Measurements from ENCODE around the gene NUCKS1. TPM values are rescaled to one million over a fixed set of nuclear protein-coding genes. Genes with fewer than 3 reads are reported as not detected.

Gene NUCKS1
- total RNA-seq, 5 donors from 2014 or later (not counting 1 experiment from before 2014, with no cell fraction given), result 84.0 to 101 (median 94.6) TPM

GRCh38 chr1:205716371-205717132, 33.4 kb downstream of the NUCKS1 start:
- Mint-ChIP-seq H3K4me3 (no peak overlapping the region), H3K4me1 (peaks cover 0 to 3% (median 3%) of the 10 kb centered on the region in 3 donors), H3K27me3 (no peaks in the 10 kb centered on the region), H3K27ac (no peak overlapping the region), H3K36me3 (peaks cover 45% of the 10 kb centered on the region), H3K9me3 (peaks cover 0 to 3% (median 0%) of the 10 kb centered on the region in 3 donors)
- peaks cover 3 to 61% of the 10 kb centered on the region in 2 donors for H3K36me3 ChIP-seq (ENCODE audit: control insufficient read depth in 2 of 2, extremely low read depth in 1 of 2, insufficient read depth in 1 of 2, low read length in 1 of 2)
- WGBS (ENCODE audit: insufficient coverage), result no CpG with 5 or more reads among the region's 7 CpGs
- H3K27ac ChIP-seq (ENCODE audit: low read length), result no peak overlapping the region
- no peaks in the 10 kb centered on the region for H3K4me1 ChIP-seq (ENCODE audit: control insufficient read depth in 1 of 2, extremely low read depth in 1 of 2, insufficient read depth in 2 of 2, low read length in 2 of 2)
- CTCF ChIA-PET, result no interaction called here
- ATAC-seq (replicated peaks in 1 of 4), result no peak
- no peak for DNase-seq
- H3K4me3 ChIP-seq (ENCODE audit: control insufficient read depth in 1 of 2, extremely low read depth in 1 of 2, low read length in 1 of 2), result no peak overlapping the region
- no peaks in the 10 kb centered on the region for H3K27me3 ChIP-seq (replicated peaks in 1 of 2; ENCODE audit: control insufficient read depth in 2 of 2, extremely low read depth in 1 of 2, insufficient read depth in 2 of 2, low read length in 1 of 2)
- POLR2A ChIA-PET, result no interaction called here
- H3K9me3 ChIP-seq, result no peaks in the 10 kb centered on the region

GRCh38 chr1:205715628-205716027, 34.4 kb downstream of the NUCKS1 start:
- Mint-ChIP-seq H3K27ac (peak overlapping the region in 1 of 2 donors; percentile 48), H3K27me3 (no peaks in the 10 kb centered on the region), H3K36me3 (peaks cover 40% of the 10 kb centered on the region), H3K9me3 (peaks cover 0 to under 1% (median 0%) of the 10 kb centered on the region in 3 donors), H3K4me1 (peaks cover 2 to 11% (median 11%) of the 10 kb centered on the region in 3 donors), H3K4me3 (no peak overlapping the region)
- CTCF ChIA-PET, result interaction anchor here in 1 of 2 donors (1.3 to 2.6 kb wide), 2 partner anchors 10 to 59 kb away, joined by 4 to 7 read pairs; no protein-coding TSS in a partner anchor
- DNase-seq (no peak), ATAC-seq (replicated peaks in 1 of 4) (no peak)
- WGBS (ENCODE audit: insufficient coverage), result 100% methylated on average over 1 of the region's 5 CpGs
- H3K27me3 ChIP-seq (replicated peaks in 1 of 2; ENCODE audit: control insufficient read depth in 2 of 2, extremely low read depth in 1 of 2, insufficient read depth in 2 of 2, low read length in 1 of 2), result no peaks in the 10 kb centered on the region
- no peaks in the 10 kb centered on the region for H3K4me1 ChIP-seq (ENCODE audit: control insufficient read depth in 1 of 2, extremely low read depth in 1 of 2, insufficient read depth in 2 of 2, low read length in 2 of 2)
- H3K27ac ChIP-seq (ENCODE audit: low read length), result no peak overlapping the region
- peaks cover 3 to 55% of the 10 kb centered on the region in 2 donors for H3K36me3 ChIP-seq (ENCODE audit: control insufficient read depth in 2 of 2, extremely low read depth in 1 of 2, insufficient read depth in 1 of 2, low read length in 1 of 2)
- no peaks in the 10 kb centered on the region for H3K9me3 ChIP-seq
- POLR2A ChIA-PET, result no interaction called here
- H3K4me3 ChIP-seq (ENCODE audit: control insufficient read depth in 1 of 2, extremely low read depth in 1 of 2, low read length in 1 of 2), result no peak overlapping the region

GRCh38 chr1:205714906-205715246, 35.1 kb downstream of the NUCKS1 start:
- ATAC-seq (replicated peaks in 1 of 4), result no peak
- H3K9me3 ChIP-seq, result no peaks in the 10 kb centered on the region
- Mint-ChIP-seq H3K27ac (no peak overlapping the region), H3K9me3 (no peaks in the 10 kb centered on the region), H3K36me3 (peaks cover 34% of the 10 kb centered on the region), H3K4me3 (no peak overlapping the region), H3K4me1 (peaks cover 5 to 14% (median 11%) of the 10 kb centered on the region in 3 donors), H3K27me3 (no peaks in the 10 kb centered on the region)
- POLR2A ChIA-PET, result no interaction called here
- peaks cover 3 to 51% of the 10 kb centered on the region in 2 donors for H3K36me3 ChIP-seq (ENCODE audit: control insufficient read depth in 2 of 2, extremely low read depth in 1 of 2, insufficient read depth in 1 of 2, low read length in 1 of 2)
- no peaks in the 10 kb centered on the region for H3K4me1 ChIP-seq (ENCODE audit: control insufficient read depth in 1 of 2, extremely low read depth in 1 of 2, insufficient read depth in 2 of 2, low read length in 2 of 2)
- DNase-seq, result no peak
- 90% methylated on average over 3 of the region's 4 CpGs for WGBS (ENCODE audit: insufficient coverage)
- CTCF ChIA-PET, result interaction anchor here (0.6 to 6.5 kb wide), 6 partner anchors 10 to 123 kb away, joined by 4 to 83 read pairs (median 6); no protein-coding TSS in a partner anchor
- no peaks in the 10 kb centered on the region for H3K27me3 ChIP-seq (replicated peaks in 1 of 2; ENCODE audit: control insufficient read depth in 2 of 2, extremely low read depth in 1 of 2, insufficient read depth in 2 of 2, low read length in 1 of 2)
- H3K27ac ChIP-seq (ENCODE audit: low read length), result no peak overlapping the region
- H3K4me3 ChIP-seq (ENCODE audit: control insufficient read depth in 1 of 2, extremely low read depth in 1 of 2, low read length in 1 of 2), result no peak overlapping the region

- no peaks in the 10 kb centered on the region for H3K27me3 Mint-ChIP-seq
- ChIA-PET POLR2A (interaction anchor here in 1 of 2 donors (0.8 kb wide), 1 partner anchor 35 kb away, joined by 3 read pairs; no protein-coding TSS in a partner anchor), CTCF (interaction anchor here (0.6 to 6.5 kb wide), 6 partner anchors 11 to 123 kb away, joined by 4 to 83 read pairs (median 6); no protein-coding TSS in a partner anchor)
- H3K27ac Mint-ChIP-seq, result peak overlapping the region in 1 of 2 donors; percentile 53
- no peak for DNase-seq
- peaks cover 29% of the 10 kb centered on the region for H3K36me3 Mint-ChIP-seq
- no peaks in the 10 kb centered on the region for H3K4me1 ChIP-seq (ENCODE audit: control insufficient read depth in 1 of 2, extremely low read depth in 1 of 2, insufficient read depth in 2 of 2, low read length in 2 of 2)
- H3K4me3 Mint-ChIP-seq, result no peak overlapping the region
- no peak for ATAC-seq (replicated peaks in 1 of 4)
- no peaks in the 10 kb centered on the region for H3K9me3 Mint-ChIP-seq
- H3K36me3 ChIP-seq (ENCODE audit: control insufficient read depth in 2 of 2, extremely low read depth in 1 of 2, insufficient read depth in 1 of 2, low read length in 1 of 2), result peaks cover under 1 to 45% of the 10 kb centered on the region in 2 donors
- no peaks in the 10 kb centered on the region for H3K9me3 ChIP-seq
- H3K4me3 ChIP-seq (ENCODE audit: control insufficient read depth in 1 of 2, extremely low read depth in 1 of 2, low read length in 1 of 2), result no peak overlapping the region
- peaks cover 5 to 14% (median 11%) of the 10 kb centered on the region in 3 donors for H3K4me1 Mint-ChIP-seq
- WGBS (ENCODE audit: insufficient coverage), result 97% methylated on average over 3 of the region's 5 CpGs
- no peak overlapping the region for H3K27ac ChIP-seq (ENCODE audit: low read length)
- no peaks in the 10 kb centered on the region for H3K27me3 ChIP-seq (replicated peaks in 1 of 2; ENCODE audit: control insufficient read depth in 2 of 2, extremely low read depth in 1 of 2, insufficient read depth in 2 of 2, low read length in 1 of 2)
Measured at GRCh38 chr1:205714190-205714905, 35.6 kb downstream of the NUCKS1 start.

GRCh38 chr1:205711105-205712048, 38.6 kb downstream of the NUCKS1 start:
- DNase-seq, result peak in 32 of 35 experiments; percentile 12 to 88 (median 48)
- Histone ChIP-seq H3K4me3 (ENCODE audit: control insufficient read depth in 1 of 2, extremely low read depth in 1 of 2, low read length in 1 of 2) (no peak overlapping the region), H3K9me3 (no peaks in the 10 kb centered on the region), H3K27ac (ENCODE audit: low read length) (no peak overlapping the region), H3K4me1 (ENCODE audit: control insufficient read depth in 1 of 2, extremely low read depth in 1 of 2, insufficient read depth in 2 of 2, low read length in 2 of 2) (no peaks in the 10 kb centered on the region), H3K36me3 (ENCODE audit: control insufficient read depth in 2 of 2, extremely low read depth in 1 of 2, insufficient read depth in 1 of 2, low read length in 1 of 2) (peaks cover 0 to 24% of the 10 kb centered on the region in 2 donors), H3K27me3 (replicated peaks in 1 of 2; ENCODE audit: control insufficient read depth in 2 of 2, extremely low read depth in 1 of 2, insufficient read depth in 2 of 2, low read length in 1 of 2) (no peaks in the 10 kb centered on the region)
- Mint-ChIP-seq H3K36me3 (peaks cover 21% of the 10 kb centered on the region), H3K4me1 (peaks cover 5 to 17% (median 14%) of the 10 kb centered on the region in 3 donors), H3K4me3 (no peak overlapping the region), H3K9me3 (no peaks in the 10 kb centered on the region), H3K27ac (peak overlapping the region in 1 of 2 donors; percentile 4), H3K27me3 (no peaks in the 10 kb centered on the region)
- ChIA-PET CTCF (interaction anchor here (0.5 to 6.5 kb wide), 28 partner anchors 9 to 663 kb away, joined by 3 to 83 read pairs (median 3); partner anchors contain the start of gene RAB29 (in 1 of the 2)), POLR2A (interaction anchor here in 1 of 2 donors (0.6 to 1.3 kb wide), 3 partner anchors 37 to 95 kb away, joined by 3 read pairs; no protein-coding TSS in a partner anchor)
- ATAC-seq (replicated peaks in 1 of 4), result peak; percentile 81 to 91 (median 86)
- WGBS (ENCODE audit: insufficient coverage), result 29% methylated on average over 2 of the region's 8 CpGs

Measured in T-cell (primary cell).